T-helper 2 cell treated with Interferon-gamma antibody and Interleukin-4, amounts not matched to agents 5 μg/mL and 100 μg/mL, for 36 hours (primary cell): ENCODE results near the gene GAGE10.
"Not testable (repeated sequence)": the region's sequence is repeated elsewhere in the genome, so short reads cannot be mapped to it uniquely, and the experiment has no call there.

Experiments
- DNase-seq: peaks from one replicate; pipeline ENCODE4 v3.0.0; 2021; ENCODE audit warnings: low spot score
- H3K27ac Mint-ChIP-seq: one replicate; pipeline ENCODE4 v1.8.0; 2021; ENCODE audit warnings: mild to moderate bottlenecking, mixed read lengths
- H3K27me3 Mint-ChIP-seq: one replicate; pipeline ENCODE4 v1.8.0; 2021; ENCODE audit warnings: low read depth, mixed read lengths
- H3K36me3 Mint-ChIP-seq: one replicate; pipeline ENCODE4 v1.8.0; 2021; ENCODE audit warnings: low read depth, mixed read lengths
- H3K4me1 Mint-ChIP-seq: one replicate; pipeline ENCODE4 v1.8.0; 2021; ENCODE audit warnings: low read depth, mixed read lengths
- H3K4me3 Mint-ChIP-seq: one replicate; pipeline ENCODE4 v1.8.0; 2022; ENCODE audit warnings: mild to moderate bottlenecking, moderate library complexity, mixed read lengths
- H3K9me3 Mint-ChIP-seq: one replicate; pipeline ENCODE4 v1.8.0; 2021; ENCODE audit warnings: mixed read lengths

The GAGE10 gene

DNA sequence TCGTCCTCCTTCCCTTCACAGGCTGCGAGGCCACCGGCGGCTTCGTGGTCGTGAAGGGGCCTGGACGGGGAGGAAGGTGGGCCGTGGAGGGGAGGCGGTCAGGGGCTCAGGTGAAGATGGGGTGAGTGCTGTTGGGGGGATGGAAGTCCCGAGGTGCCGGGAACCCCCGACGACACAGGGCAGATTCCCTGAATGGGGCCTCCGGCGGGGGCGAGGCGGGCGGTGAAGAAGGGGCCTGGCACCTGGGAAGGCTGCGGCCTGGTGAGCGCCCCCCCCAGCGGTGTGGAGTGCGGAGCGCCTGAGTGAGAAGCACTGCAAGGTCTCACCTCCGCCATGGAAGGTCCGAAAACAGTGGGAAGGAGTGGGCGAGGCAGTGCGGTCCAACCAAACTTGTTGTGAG, 18.8 kb downstream of the GAGE10 start:
- not testable (repeated sequence) for H3K27ac Mint-ChIP-seq

DNA sequence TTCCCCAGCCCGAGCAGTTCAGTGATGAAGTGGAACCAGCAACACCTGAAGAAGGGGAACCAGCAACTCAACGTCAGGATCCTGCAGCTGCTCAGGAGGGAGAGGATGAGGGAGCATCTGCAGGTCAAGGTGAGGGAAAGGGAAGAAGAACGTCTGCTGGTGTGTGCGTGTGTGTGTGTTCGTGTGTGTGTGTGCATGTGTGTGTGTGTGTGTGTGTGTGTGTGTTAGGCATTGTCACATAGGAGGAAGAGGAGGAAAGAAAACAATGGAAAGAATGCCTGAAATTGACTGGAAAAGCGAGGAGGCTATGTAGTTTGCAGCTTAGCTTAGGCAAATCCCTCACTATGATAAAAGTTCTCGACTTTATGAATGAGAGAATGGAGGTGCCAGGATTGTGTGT, 20.3 kb downstream of the GAGE10 start:
- not testable (repeated sequence) for H3K36me3 Mint-ChIP-seq, H3K4me1 Mint-ChIP-seq

More for the DNA sequence above, 18.8 kb downstream of the GAGE10 start:
- not testable (repeated sequence) for DNase-seq, H3K4me3 Mint-ChIP-seq, H3K9me3 Mint-ChIP-seq, H3K27me3 Mint-ChIP-seq, H3K4me1 Mint-ChIP-seq, H3K36me3 Mint-ChIP-seq

DNA sequence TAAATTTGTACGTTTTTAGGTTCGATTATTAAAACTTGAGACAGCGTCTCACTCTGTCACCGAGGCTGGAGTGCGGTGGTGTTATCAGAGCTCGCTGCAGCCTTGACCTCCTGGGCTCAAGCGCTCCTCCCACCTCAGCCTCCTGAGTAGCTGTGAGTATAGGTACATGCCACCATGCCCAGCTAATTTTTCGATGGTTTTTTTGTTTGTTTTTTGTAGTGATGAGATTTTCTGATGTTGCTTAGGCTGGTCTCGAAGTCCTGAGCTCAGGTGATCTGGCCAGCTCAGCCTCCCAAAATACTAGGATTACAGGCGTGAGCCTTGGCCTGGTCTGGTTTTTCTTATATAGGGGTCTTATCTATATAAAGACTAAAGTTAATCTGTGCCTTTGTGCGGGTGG, 27.0 kb downstream of the GAGE10 start:
- H3K27me3 Mint-ChIP-seq, H3K4me1 Mint-ChIP-seq, H3K36me3 Mint-ChIP-seq: not testable (repeated sequence)

More for the DNA sequence above, 20.3 kb downstream of the GAGE10 start:
- not testable (repeated sequence) for DNase-seq, H3K27ac Mint-ChIP-seq, H3K4me3 Mint-ChIP-seq, H3K9me3 Mint-ChIP-seq, H3K27me3 Mint-ChIP-seq

GRCh38 chrX:49331282-49331681, 27.8 kb downstream of the GAGE10 start, which contains the start of gene GAGE13:
Gene GAGE13 (plus strand): TSS chrX:49331582. CDS start chrX:49332738, 1,156 bp downstream.
- not testable (repeated sequence) for H3K27ac Mint-ChIP-seq, H3K4me1 Mint-ChIP-seq, H3K4me3 Mint-ChIP-seq, H3K9me3 Mint-ChIP-seq, H3K36me3 Mint-ChIP-seq, DNase-seq, H3K27me3 Mint-ChIP-seq

More for the DNA sequence above, 27.0 kb downstream of the GAGE10 start:
- DNase-seq, H3K27ac Mint-ChIP-seq, H3K9me3 Mint-ChIP-seq, H3K4me3 Mint-ChIP-seq: not testable (repeated sequence)

DNA sequence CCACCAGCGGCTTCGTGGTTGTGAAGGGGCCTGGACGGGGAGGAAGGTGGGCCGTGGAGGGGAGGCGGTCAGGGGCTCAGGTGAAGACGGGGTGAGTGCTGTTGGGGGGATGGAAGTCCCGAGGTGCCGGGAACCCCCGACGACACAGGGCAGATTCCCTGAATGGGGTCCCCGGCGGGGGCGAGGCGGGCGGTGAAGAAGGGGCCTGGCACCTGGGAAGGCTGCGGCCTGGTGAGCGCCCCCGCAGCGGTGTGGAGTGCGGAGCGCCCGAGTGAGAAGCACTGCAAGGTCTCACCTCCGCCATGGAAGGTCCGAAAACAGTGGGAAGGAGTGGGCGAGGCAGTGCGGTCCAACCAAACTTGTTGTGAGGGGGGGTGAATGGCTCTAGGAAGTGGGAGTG, 28.4 kb downstream of the GAGE10 start:
- H3K27ac Mint-ChIP-seq, H3K4me1 Mint-ChIP-seq, H3K36me3 Mint-ChIP-seq, H3K27me3 Mint-ChIP-seq, H3K4me3 Mint-ChIP-seq, H3K9me3 Mint-ChIP-seq: not testable (repeated sequence)
- peak; percentile 19 for DNase-seq

- H3K4me1 Mint-ChIP-seq, DNase-seq, H3K4me3 Mint-ChIP-seq, H3K9me3 Mint-ChIP-seq, H3K27me3 Mint-ChIP-seq, H3K27ac Mint-ChIP-seq, H3K36me3 Mint-ChIP-seq: not testable (repeated sequence)
Observed at GRCh38 chrX:49341449-49341848, 38.0 kb downstream of the GAGE10 start.

DNA sequence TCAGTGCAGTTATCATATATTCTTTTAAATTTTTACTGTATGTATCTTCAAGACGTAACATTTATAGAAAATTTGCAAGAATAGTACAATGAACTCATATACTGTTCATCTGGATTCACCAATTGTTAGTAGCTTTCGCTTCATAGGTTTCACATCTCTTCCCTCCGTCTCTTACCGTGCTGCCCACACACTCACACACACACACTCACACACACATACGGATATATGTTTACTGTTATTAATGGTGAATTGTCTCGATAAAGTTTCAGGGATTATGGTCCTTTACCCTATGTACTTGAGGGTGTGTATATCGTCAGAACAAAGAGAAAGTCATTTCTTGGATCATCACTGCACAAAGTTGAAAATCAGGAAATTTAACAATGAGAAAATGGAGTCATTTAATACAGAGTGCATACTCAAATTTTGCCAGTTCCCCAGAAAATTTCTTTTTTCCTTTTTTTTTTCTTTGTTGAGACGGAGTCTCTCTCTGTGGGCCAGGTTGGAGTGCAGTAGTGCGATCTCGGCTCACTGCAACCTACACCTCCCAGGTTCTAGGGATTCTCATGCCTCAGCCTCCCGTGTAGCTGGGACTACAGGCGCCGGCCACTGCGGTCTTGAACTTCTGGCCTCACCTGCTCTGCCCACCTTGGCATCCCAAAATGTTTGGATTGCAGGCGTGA, 41.2 kb downstream of the GAGE10 start:
- not testable (repeated sequence) for H3K4me3 Mint-ChIP-seq, H3K4me1 Mint-ChIP-seq, H3K9me3 Mint-ChIP-seq, DNase-seq, H3K36me3 Mint-ChIP-seq, H3K27me3 Mint-ChIP-seq, H3K27ac Mint-ChIP-seq

GRCh38 chrX:49345402-49345801, 42.0 kb downstream of the GAGE10 start:
- H3K27ac Mint-ChIP-seq, DNase-seq, H3K9me3 Mint-ChIP-seq, H3K4me3 Mint-ChIP-seq, H3K4me1 Mint-ChIP-seq, H3K36me3 Mint-ChIP-seq, H3K27me3 Mint-ChIP-seq: not testable (repeated sequence)

GRCh38 chrX:49346150-49346549, 42.7 kb downstream of the GAGE10 start:
- H3K4me3 Mint-ChIP-seq, H3K27ac Mint-ChIP-seq, H3K27me3 Mint-ChIP-seq, H3K36me3 Mint-ChIP-seq, H3K4me1 Mint-ChIP-seq, DNase-seq, H3K9me3 Mint-ChIP-seq: not testable (repeated sequence)
